NCI-H526 treated with DMSO at 0.1 percent for 48 hours (cell line): ENCODE results near the gene SCN2B.

Experiments used
- DNase-seq: peaks from one replicate; lab custom pipeline; 2025; lab: John Stamatoyannopoulos, UW

Gene SCN2B

DNA sequence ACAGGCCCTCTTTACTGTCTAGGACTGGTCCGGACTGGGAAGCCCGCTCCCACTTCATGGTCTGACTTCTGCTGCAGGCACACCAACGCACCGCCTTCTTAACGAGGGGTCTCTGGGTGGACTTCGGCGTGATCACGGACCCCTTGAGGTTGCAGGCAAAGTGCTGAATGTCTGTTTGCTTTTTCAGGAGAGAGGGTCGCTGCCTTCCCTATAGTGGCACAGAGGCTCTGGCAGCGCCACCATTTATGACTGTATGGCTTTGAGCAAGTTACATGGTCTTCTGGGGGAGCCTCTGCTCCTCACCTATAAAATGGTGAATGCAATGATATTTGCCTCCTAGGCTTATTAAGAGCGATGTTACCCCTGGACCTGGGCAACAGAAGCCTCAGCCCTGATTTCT lies 22.5 kb downstream of the SCN2B start:
- DNase-seq, result no peak

DNA sequence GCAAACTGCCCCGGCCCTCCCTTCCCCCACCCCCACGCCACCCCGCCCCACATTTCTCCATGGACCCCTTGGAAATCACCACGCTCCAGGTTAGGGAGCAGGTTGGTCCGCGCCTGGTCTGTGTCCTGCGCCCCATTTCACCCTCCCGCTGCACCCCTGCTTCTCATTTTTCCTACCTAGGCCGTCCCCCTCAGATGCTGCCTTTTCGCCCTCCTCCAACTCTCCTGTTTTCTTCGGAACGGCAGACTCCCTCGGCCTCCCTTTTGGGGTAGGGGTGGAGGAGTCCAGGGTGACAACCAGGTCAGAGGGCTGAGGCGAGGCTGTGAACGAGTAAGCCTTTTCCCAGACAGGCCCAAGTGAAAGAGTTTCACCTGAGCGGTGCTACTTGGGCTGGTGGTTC lies 22.9 kb downstream of the SCN2B start:
- no peak for DNase-seq

DNA sequence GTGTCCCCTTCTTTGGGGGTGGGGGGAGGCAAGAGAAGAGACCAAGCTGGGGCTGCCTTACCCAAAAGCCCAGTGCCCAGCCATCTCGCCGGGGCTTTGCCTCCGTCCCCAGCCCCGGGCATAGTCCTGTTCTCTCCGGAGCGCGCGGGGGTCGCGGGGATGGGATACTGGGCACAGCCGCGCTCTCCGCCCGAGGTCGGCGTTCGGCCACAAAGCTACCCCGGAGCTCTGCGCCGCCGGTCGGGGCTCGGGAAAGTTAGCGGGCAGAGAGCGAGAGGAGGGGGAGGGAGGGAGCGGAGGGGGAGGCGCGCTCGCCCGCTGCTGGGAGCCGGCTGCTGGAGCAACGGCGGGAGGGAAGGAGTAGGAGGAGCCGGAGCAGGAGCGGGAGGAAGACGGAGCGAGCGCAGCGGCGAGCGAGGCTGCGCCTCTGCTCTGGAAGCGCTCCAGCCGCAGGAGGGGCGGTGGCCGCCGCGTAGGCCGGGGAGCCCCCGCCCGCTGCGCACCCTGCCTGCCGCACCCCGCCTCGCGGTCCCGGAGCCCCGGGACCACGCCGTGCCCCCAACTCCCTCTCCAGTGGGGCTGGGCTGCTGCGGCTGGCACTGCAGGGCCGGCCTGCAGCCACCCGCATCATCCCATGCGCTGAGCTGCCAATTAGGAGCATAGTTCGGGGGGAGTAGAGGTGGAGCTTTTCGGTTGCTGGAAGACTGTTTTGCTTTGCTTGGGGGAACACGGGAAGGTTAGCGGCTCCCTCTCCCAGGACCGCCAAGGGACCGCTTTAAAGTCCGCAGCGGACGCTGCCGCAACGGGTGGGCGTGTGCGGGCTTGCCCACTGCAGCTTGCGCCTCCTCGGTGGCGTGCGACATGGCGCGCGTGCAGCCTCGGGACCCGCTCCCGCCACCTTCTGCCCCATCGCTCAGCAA lies 23.6 kb downstream of the SCN2B start, which contains the start of gene SCN4B:
Gene SCN4B (minus strand): TSS at position 272 of the 920 bp plus-strand sequence. CDS start 150 bp downstream, at position 122.
- DNase-seq, result peak; percentile 94

DNA sequence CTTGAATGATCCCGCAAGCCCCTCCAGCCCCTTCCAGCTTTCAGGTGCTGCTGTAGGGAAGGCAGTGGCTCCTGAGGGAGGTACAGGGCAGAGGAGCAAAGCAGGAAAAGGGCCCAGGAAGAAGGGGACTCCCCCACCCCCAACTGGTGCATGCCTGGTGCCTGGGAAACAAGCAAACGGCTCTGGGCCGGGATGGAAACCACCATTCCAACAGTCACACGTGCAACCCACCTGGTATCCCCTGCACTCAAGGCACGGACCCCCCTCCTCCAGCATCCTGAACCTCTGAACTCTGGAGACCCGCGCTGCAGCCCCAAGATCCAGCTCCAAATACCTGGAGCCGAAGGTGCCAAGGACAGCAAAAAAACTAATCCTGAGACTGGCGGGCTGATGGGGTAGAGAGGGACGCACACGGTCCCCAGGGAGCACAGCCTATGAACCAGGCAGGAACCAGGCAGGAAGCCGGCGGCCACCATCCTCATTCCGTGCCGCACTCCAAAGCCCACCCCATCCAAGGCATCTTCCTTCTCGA lies 24.4 kb downstream of the SCN2B start:
- DNase-seq, result peak; percentile 62

DNA sequence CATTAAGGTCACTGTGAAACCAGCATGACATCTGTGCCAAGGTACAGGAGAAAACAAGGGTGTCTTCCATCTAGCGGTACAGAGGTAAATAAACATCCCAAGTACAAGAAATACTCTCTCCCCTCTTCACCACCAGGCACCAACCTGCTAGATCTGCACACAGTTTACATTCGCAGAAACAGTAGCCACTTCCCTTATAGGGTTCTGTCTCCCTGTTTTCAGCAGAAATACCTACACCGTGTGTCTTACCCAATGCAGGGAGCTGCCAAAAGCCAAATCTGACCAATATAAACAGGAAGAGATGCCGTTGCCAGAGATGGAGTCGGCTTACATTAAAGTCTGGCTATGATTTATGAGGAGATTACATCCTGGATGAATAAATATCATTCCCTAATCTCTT lies 25.0 kb downstream of the SCN2B start:
- no peak for DNase-seq

DNA sequence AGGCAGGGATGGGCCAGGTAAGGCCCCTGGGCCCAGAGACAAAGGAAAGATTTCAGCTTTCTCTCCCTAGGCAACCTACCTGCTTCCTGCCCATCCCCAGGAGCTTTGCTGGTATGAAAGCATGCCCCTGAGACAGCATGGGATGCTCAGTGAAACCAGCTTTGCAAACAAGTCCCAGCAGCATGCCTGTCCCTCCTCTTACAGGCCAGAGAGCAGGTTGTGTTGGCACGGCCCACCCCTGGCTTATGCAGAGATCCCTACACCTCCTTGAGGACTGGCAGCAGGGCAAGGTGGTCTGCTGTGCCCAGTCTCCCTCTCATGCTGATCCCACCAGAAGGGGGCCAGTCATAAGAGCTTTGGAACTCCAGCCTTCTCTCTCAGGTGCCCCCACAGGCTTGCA lies 26.9 kb downstream of the SCN2B start:
- no peak for DNase-seq

DNA sequence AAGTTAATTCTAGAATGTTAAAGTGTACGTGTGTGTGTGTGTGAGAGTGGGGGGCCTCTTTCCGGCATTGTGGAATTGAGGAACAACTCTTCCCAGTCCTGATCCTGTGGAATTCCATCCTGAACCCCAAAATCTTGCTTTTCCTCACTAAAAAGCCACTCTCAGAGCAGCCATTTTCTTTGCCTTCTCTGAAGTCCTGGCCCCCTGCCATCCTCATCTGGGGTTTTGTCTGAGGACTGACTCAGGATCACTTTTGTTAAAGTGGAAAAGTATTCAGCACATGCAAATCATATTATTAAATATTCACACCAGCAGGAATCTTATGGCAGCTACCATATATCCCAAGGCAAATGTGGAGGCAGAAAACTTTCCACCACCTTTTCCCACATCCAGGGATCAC lies 27.6 kb downstream of the SCN2B start:
- DNase-seq, result no peak

DNA sequence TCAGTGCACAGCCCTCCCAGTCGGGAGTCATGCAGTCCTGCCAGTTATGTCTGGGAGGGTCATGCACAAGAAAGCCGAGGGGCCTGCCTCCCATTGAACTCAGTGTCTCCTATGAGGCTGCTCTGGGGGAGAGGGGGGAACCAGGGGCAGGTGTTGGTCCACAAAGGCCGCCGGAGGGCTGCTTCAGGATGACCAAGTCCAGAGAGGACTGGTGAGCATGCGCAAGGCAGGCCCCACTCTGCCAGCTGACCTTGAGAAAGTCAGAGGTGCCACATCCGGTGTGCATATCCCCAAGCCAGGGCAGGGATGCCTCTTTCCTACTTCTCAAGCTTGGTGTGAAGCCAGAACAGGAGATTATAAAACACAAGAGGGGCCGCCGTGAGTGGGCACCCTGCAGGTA lies 28.2 kb downstream of the SCN2B start:
- no peak for DNase-seq

DNA sequence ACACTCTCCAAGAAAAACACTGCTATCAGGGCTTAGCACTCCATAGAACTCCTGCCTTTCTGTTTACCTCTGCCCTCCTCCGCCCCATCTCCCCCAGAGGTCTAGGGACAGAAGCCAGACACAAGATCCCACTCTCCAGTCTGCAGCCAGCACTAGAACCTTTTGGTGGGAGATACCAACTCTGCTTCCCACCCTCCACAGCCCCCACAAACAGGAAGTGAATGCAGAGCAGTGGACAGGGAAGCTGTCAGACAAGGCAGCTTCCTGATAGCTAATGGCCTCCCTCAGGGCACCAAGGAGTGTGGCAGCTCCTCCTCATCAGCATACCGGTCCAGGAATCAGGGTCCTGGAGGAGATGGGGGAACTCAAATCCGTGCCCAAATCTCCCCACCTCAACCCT lies 28.9 kb downstream of the SCN2B start:
- no peak for DNase-seq

DNA sequence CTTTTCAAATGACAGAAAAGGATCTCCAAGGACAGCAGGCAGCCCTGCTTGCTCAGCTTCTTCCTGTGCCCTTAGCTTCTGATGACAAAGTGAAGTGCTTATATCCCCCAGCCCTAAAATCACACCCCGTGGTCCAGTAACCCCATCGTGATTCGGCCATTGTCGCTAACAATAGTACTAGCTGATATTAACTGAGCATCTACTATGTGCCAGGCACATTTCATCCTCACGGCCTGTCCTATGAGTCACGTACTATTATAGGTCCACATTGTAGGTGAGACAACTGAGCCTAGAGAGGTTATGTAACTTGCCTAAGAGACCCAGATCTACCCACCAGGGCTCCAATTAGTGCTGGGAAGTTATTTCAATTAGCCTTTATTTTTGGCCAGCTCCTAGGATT lies 29.9 kb downstream of the SCN2B start:
- no peak for DNase-seq

DNA sequence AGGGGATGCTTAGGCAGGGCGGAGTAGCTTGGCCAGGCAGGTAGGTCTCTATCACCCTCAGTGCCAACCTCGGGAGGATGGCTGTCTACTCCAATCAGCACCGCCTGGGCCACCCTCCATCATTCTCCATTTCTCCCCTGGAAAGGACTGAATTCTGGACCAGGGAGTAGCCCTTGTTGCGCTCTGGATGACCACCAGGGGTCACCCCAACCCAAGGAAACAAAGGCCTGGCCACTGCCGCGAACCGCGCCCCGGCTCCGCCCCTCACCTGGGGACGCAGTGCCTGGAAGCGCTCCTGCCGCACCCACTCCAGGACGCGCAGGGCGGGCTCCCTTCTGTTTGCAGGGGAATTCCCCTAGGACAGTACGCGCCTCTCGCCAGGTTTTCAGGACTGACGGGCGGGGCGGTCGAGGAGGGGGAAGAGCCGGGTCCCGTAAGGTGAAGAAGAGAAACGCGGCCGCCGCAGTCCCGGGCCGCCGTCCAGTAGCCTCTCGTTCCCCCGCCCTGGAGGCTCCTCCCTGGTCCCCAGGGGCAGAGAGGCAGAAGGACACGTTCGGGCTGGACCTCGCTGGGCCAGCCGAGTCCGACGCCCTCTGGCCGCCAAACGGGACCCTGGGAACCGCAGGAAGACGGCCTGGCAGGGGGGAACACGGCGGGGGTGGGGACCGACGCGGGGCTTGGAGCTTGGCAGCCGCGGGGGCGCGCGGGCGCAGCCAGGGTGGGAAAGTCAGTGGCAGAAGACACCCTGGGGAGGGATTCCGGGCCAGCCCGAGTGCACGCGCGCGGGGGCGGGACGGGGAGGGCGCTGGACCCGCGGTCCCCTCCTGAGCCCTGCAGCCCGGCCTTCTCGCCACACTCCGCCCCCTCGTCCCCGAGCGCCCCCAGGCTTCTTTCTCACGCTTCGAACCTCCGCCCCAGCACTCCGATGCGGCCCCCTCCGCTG lies 30.9 kb downstream of the SCN2B start:
- peak; percentile 97 for DNase-seq

DNA sequence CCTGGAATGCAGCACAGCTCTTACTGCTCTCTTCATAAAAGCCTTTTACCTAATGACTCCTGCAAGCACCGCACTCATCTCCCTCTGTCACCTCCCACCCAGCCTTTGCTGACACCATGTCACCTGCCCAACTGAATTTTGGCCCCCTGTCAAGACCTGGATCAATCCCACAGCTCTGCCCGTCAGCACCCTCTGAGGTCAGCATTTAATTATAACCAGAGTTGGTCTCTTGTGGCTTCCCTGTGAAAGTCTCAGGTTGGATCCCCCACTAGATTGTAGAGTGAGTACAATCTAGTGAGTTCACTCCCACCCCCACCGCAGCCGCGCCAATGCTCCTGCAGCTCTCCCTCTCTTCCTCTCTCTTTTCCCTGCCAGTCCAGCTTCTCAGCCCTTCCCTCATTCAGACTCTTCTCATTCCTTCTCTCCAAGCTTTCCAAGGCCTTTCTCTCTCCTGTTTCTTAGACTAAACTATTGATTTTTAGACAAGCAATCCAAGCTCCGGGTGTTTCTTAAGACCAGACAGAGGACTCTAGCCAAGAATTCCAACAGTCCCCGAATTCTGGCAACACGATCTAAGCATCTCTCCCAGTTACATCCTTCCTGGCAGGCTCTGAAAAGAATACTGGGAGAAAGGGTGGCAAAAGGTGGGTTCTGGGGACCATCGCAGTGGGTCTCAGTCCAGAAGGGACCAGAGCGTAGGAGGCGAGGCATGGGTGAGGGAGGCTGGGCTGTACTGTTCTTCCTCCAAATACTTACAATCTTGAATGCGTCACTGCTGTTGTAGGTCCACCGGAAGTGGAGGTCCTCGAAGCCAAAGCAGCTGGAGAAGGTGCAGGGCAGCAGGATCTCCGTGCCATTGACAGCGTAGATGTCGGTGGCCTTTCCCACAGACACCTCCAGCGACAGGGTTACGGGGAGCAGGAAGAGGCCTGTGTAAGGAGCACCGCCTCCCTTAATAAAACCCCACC lies 31.9 kb downstream of the SCN2B start:
- no peak for DNase-seq

DNA sequence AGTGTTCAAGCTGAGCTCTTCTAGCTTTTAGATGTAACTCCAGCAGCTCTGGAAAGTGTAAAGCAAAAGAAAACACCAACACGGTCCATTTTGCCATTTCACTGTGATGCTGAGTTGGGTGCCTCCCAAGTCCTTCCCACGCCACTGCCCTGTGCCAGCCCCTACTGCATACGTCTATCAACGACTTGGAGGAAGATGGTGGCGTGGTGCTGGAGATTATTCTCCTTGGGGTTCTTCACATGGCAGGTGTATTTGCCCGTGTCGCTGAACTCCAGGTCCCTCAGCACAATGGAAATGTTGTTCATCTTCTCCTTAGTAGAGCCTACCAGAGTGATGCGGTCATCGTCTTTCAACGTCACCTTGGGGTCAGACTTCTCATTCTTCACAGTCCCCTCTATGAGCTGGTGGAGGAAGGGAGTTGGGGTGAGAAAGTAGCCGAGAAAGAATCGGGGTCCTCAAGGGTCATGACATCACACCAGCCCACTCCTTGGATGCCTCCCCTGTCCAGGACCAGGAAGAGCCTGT lies 32.7 kb downstream of the SCN2B start:
- DNase-seq, result no peak

DNA sequence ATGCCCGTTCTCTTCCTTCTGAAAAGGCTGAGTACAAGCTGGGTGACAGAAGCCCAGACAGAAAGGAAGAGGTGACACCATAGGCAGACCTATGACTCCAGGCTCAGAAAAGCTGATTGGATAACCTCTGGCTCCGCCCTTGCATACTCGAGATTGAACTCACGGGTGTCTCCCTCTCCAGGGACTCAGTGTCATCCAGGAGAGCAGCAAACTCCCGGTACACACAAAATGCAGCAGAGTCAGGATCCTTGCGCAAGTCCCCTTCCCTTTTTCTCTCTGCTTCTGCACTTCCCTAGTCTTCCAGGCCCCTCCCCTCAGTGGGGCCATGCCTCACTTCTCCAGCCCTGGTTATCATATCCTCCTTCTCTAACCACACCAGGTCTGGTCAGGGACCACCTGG lies 33.6 kb downstream of the SCN2B start:
- no peak for DNase-seq

DNA sequence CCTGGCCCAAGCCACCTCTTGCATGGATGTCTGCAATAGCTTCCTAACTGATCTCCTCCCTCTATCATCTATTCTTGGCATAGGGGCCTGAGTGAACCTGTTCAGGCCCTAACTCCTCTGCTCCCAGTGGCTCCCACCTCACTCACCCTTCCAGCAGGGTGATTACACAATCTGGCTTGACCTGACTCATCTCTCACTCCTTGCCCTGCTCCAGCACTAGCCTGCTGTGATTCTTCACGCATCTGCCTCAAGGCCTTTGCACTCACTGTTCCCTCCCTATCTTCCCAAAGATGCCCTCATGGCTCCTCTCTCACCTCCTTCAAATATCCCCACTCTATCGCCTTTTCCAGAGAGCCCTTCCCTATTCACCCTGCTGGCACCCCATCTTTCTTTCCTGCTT lies 34.4 kb downstream of the SCN2B start:
- no peak for DNase-seq

DNA sequence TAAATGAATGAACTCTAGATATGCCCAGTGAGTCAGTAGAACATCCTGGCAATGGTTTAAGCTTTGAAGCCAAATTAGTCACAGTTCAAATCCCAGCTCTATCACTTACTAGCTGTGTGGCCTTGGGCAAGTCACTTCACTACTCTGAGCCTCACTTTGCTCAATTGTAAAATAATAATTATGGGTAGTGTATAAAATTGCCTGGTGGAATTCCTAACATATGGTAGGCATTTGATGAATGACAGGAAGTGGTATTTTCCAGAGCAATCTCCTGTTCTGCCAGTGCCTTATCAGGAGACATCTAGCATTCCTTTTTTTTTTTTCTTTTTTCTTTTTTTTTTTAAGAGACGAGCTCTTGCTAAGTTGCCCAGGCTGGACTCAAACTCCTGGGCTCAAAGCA lies 36.9 kb downstream of the SCN2B start:
- DNase-seq, result no peak

DNA sequence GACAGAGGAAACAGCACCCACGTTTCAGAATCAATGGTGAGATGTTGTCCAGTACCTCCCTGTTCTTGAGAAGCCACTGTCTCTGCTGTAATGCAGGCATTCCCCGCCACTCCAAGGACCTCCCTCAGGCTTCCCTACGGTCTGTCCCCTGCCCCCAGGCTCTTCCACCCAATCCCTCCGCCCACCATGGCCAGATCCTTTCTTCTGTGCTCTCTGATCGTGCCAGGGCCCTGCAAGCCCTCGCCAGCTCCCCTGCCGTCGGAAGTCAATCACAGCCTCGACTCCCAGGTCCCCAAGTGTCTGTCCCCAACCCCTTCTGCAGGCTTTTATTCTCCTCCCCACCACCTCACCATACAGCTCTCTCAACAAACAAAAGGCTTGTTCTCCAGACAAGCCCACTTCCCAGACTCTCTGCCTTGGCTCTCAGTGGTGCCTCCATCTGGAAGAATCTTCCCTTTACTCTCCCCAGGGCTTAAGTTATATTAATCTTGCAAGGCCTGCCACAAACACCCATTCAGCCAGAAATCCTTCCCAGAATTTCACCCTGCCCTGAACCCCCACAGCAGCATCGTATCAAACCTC lies 37.5 kb downstream of the SCN2B start:
- DNase-seq, result no peak

DNA sequence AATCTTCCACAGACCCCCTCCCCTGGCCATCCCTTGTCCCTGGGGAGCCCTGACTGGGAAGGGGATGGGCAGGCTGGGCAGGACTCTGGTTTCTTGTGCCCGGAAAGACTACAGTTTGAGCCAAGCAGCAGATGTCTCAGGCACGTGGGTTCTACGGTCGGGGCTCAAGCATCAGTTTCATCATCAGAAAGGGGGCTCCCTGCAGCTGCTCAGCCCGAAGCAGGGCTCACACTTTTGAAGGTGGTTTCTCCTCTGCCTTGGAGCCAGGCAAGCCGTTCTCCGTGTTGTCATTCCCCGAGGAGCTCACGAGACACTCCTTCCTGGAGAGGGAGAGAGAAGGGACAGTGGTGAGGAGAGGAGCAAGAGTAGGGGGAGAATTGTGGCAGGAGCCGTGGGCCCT lies 39.6 kb downstream of the SCN2B start:
- DNase-seq, result no peak

DNA sequence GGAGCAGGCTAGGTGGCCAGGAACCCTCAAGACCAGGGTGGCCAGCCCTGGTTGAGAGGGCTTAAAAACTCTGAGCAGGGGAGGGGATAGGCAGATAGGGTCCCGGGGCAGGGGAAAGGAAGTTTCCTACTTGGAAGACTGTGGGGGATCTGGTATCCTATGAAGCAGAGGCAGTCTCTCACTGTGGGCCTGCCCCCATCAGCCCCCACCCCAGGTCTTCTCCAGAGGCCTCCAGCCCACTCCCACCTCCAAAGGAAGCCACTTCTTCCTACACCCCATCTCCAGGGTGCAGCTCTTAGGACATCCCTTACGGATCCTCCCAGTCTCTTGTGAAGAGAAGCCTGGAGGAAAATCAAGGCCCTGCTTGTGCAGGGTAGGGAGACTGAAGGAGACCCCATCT lies 40.1 kb downstream of the SCN2B start:
- no peak for DNase-seq

DNA sequence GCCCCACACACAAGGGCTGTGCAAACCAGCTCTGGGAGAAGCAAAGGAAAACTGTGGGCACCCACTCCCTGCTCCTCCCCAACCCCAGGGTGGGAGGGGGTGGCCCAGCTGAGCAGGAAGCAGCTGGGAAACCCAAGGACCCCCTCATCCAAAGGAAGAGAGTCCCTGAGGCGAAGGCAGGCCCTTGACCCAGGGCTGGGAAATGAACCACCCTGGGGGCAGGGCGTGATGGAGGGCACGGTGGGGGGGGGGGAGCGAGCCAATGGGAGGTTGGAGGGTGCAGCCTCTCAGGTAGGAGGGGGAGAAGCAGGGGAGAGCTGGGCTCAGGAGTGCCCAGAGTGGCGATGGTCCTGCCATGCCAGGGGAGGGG lies 40.7 kb downstream of the SCN2B start:
- no peak for DNase-seq
